Dermis blood vessel endothelial cell (primary cell): ENCODE data around the gene MVK. TPM values are rescaled to one million over a fixed set of nuclear protein-coding genes. Genes with fewer than 3 reads are reported as not detected.

Experiments
- DNase-seq: peaks from one replicate; pipeline ENCODE4 v3.0.0; 2010
- total RNA-seq: library from RNA; depleted of rRNA; stranded (reverse); fragments of >200 nt; gene quantifications from 2 replicates; pipeline ENCODE4 v1.2.3, GENCODE V29; 2014

Gene MVK
- total RNA-seq, 1 donor from 2014 or later, result 18.2 TPM

DNA sequence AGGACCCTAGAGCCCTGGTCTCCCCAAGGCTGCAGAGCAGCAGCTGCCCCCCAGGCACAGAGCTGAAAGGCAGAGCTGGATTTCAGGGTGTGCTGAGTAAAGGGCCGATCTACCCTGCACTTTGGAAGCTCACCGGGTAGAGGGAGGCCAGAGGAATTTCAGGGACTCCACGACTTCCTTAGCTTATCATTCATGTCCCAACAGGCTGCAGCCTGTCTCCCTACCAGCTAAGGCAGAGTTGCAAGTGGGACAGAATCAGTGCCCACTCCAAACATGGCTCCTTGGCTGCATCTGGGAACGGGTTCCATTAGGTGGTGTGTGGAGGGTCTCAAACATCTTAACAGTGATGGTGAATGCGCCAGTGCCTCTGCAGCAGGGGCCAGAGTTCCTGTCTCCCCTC lies 27.8 kb upstream of the MVK start:
- DNase-seq, result no peak

DNA sequence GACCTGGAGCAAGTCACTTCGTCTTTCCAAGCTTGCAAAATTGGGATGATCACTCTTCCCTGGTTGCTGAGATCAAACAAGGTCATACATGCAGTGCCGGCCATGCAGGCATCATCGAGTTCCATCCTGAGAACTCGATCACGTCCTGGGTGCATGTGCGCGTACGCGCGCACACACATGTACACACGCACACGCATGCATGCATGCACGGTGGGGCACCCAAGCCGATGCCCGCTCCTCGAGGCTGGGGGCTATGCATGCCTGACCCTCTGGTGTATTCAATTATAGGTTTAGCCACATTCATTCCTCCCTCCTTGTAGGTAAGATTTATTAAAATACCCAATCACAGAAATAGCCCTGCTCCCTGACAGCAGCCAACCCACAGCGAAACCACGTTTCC lies 26.3 kb upstream of the MVK start:
- DNase-seq, result no peak

DNA sequence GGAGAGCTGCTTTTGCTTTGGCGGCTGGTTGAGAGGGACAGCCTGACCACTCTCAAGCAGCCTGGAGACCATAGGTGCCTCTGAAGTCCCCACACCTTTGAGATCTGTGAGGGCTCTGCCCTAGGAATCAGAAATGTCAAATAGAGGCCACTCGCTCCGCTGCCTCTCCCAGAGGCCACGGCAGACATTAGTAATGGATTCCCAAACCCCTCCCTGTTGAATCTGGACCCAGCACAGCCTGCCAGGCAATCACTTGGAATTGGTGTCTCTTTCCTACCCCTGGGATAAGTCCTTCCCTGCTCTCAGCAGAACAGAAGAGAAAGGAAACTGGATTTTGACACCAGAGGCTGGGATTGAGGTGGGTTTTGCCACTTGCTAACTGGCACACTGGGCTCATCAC lies 25.3 kb upstream of the MVK start:
- DNase-seq, result no peak

DNA sequence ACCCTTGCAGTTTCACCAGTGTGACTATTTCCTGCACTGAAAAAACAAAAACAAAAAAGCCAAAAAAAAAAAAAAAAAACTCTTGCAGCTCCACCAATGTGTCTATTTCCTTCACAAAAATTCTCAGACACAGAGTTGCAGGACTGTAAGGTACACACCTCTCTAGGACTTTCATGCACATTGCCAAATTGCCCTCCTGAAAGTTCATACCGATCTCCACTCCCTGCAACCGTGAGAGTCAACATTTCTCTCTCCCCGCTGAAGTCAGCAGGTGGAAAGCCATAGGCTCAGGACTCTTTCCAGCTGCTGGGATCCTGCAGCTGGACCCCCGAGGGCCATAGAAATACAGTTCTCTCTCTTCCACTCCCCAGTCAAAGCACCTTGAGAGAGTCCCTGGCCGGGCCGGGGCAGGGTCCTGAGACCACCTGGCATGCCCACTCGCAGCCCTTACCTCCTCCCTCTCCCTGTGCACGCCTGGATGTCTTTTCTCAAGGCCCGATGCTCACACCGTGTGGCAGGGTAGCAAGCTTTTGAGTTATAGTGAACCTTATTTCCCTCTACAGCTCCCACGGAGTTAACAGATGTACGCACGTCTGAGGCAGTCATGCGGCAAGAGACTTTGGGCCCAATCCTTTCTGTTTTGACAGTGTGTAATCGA lies 23.9 kb upstream of the MVK start:
- no peak for DNase-seq

GRCh38 chr12:109550281-109550680 lies 23.3 kb upstream of the MVK start:
- DNase-seq, result no peak

DNA sequence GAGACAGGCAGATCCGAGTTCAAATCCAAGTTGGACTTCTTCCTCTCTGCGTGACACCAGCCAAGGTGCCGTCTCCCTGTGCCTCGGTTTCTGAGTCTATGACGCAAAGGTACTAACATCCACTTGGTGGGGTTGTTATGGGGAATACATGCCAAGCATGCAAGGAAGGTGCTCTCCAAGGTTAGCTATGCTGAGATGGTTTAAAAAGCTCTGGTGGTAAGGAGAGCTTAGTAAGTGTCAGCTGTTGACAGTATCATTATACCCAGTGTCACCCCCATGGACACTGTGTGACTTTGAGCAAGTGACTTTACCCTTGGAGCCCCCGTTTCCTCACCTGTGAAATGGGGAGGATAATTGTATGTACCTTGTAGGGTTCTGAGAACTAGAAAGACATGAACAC lies 22.5 kb upstream of the MVK start:
- DNase-seq, result no peak

GRCh38 chr12:109552971-109553370 lies 20.6 kb upstream of the MVK start:
- no peak for DNase-seq

DNA sequence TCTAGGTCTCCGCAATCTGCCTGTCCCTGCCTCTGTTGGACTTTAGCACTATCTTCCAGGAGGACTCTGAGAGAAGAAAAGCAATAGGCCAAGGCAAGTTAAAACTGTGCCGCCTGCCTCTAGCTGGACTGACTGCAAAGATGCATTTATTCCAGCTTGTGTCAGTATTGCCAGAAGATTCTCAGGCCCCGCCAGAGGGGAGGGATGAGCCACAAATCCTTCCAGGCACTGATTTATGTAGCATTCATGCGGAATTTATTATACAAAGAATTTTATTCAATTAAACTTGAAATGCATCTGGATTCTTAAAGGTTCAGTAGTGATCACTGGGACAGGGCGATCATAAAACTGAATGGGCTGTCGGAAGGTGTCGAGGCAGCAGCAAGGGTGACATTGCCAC lies 20.1 kb upstream of the MVK start:
- no peak for DNase-seq

- DNase-seq, result no peak
These were observed 19.6 kb upstream of the MVK start for GRCh38 chr12:109553906-109554500.

DNA sequence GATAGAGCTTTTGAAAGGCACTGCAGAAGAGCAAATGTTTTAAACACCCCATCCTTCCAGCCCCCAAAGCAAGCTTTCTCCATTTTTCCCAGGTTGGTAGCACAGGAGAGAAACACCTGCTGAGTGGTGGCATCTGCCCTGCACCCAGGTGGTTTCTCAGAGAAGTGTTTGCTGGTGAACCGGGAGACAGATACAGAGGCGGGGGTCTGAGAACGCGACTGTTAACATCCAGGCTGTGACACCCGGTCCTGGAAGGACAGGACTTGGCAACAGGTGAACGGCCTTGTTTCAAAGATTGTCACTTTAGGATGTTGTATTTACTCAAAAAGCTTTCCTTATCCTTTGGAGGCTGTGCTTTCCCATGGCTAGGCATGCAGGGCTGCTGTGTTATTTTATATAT lies 18.8 kb upstream of the MVK start:
- no peak for DNase-seq

DNA sequence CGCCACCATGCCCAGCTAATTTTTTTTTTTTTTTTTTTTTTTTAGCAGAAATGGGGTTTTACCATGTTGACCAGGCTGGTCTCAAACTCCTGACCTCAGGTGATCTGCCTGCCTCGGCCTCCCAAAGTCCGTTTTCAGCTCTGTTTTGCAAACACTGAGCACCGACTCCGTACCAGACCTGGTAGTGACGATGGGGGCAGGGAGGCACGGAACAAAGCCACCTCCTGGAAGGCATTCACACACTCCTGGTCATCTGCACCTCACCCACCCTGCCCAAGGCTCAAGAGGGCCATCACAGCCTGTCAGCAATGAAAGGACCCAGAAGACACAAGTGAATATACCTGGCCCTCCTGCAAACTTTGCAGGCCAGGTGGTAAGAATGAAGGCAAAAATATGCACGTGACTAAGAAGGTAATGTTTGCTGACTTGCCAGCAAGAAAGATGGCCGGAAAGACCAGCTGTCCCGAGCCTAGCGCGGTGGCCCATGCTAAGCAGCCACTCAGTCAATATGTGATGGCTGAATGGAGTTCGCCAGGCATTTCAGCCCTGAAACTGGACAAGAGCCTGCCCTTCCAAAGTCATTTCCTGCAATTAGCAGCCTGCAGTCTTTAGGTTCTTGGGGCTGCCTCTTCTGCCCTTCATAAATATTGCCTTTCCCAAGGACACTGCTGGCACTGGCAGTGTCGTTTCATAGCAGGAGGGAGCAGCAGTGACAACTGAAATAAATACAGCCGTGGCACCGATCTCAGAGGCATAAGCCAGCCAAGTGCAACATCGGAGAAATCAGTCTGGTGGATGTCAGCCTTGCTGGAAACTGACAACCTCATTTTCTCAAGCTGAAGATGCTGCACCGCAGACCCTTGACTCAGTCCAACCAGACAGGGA lies 17.9 kb upstream of the MVK start:
- DNase-seq, result no peak

DNA sequence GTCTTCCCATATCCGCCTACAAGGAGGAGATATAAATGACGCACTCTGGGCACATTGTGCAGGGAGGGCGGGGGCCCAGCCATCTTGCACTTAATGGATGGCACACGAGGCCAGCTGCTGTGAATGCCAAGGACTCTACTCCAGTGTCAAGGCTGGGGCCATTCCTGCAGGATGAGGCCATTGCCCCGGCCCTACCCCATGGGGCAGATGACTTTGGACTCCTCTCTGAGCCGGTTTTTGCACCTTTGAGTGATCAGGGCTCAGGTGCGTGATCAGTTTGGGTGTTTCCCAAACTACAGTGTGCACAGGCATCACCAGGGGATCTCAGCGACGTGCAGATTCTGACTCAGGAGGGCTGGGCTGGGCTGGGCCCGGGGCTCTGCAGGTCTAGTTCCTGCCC lies 16.4 kb upstream of the MVK start:
- no peak for DNase-seq

DNA sequence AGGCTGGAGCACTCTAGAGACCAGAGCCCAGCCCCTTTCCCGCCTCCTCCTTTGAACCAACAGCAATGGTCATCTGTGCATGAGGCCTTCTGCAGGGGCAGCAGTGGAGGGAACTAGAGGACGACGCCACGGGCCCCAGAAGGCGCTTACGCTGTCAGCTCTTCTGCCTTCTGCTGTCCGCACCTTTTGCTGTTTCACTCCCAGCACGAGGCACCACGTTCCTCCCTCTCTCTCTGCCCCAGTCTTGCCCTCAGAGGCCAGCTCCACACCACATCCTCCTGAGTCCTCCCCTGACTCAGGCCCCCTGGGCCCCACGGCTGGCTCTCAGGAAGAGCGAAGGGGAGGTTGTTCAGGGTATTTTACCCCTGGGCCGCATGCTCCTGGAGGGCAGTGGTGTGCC lies 15.8 kb upstream of the MVK start:
- no peak for DNase-seq

- no peak for DNase-seq
These were observed 15.0 kb upstream of the MVK start for GRCh38 chr12:109558374-109559199.

- DNase-seq, result no peak
These were observed 14.4 kb upstream of the MVK start for GRCh38 chr12:109559200-109559505.

DNA sequence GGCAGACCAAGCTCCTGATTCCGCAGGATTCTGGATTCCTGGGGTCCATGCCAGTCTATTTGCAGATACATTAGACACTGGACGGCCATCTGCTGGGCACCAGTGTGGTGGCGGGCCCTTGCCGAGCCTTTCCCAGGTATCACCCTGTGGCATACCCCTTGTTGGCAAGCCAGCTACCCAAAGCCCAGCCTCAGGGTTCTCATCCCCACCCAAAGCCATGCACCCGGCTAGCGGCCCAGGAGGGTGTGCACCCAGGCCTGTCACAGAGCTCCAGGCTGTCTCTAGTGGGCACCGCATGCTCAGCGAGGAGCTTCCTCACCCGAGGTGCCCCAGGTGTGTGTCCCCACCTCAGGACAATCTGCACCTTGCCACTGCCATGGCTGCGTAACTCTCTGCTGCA lies 14.0 kb upstream of the MVK start:
- no peak for DNase-seq

- DNase-seq, result no peak
These were observed 12.5 kb upstream of the MVK start for GRCh38 chr12:109560867-109561710.

DNA sequence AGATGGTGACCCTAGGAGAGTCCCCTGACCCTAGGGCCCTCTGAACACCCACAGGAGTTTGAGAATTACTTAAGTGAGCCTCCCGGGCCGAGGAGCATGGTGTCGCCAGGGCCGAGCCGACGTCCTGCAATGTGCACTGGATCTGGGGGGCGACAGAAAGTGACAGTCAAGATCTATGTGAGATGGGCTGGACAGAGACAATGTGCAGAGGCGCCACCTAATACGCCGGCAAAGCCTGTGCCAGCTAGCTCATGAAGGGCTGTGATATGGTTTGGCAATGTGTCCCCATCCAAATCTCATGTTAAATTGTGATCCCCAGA lies 11.9 kb upstream of the MVK start:
- no peak for DNase-seq

- no peak for DNase-seq
These were observed 10.7 kb upstream of the MVK start for GRCh38 chr12:109562871-109563270.

DNA sequence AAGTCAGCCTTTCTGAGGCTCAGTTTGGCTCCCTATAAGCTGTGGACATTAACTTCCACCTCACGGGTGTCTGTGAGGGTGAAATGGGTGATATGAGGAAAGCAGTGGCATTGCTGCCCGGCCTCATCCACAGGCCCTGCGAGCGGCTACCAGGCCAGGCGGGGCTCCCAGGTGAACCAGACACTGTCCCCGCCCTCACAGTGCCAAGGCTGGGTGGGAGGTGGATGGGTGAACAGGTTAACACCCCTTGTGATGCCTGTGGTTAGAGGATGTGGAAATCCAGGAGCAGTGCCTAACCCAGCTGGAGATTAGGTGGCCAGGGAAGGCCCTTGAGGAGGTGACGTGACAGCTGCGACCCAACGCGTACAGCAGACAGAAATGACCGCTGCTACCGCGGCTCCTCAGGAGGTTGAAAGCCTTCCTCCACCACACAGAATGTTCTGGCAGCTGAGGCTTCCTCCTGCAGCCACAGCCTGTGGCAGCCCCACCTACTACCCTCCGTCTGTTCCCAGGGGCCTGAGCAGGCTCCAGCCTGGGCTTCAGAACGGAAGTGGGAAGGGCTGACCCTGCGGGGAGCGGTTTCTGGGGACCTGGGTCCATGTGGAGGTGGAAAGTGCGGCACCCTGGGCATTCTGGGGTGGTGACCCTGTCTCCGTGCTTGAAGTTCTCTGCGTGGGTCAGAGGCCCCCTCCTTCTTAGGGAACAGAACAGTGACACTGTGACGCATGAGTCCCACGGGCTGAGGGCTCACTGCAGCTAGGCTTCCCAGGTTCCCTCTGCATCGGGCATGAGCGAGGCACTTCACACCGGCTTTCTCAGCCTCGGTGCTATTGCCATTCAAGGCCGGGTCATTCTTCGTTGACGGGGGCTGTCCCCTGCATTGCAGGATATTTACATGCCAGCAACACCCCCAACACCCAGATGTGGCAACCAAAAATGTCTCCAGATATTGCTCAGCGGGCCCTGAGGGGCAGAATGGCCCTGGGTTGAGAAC lies 10.0 kb upstream of the MVK start:
- DNase-seq, result no peak

GRCh38 chr12:109566424-109566823 lies 7.2 kb upstream of the MVK start:
- DNase-seq, result no peak
